ENCODE results near the gene KRTAP9-3.
"Not testable (repeated sequence)": the region's sequence is repeated elsewhere in the genome, so short reads cannot be mapped to it uniquely, and the experiment has no call there.

The KRTAP9-3 gene

DNA sequence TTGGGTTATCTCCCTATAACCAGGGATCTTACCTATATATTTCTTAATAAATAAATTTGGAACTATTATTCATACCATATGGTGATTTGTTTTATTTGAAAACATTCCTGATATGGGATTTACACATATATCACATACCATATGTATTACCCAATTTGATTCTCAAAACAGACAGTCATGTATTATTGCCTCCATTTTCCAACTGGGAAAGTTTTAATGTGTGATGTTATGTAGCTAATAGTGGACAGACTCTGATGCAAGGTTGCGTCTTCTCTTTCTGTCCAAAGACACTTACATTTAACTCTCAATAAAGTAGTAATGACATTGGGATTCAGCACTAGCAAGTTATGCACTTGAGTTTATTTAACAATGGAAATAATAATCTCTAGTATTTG lies 24.0 kb downstream of the KRTAP9-3 start:
- H3K4me3 ChIP-seq (ENCODE audit: low read depth, low read length) = no peak overlapping the region
- TF ChIP-seq, protein P1, sequence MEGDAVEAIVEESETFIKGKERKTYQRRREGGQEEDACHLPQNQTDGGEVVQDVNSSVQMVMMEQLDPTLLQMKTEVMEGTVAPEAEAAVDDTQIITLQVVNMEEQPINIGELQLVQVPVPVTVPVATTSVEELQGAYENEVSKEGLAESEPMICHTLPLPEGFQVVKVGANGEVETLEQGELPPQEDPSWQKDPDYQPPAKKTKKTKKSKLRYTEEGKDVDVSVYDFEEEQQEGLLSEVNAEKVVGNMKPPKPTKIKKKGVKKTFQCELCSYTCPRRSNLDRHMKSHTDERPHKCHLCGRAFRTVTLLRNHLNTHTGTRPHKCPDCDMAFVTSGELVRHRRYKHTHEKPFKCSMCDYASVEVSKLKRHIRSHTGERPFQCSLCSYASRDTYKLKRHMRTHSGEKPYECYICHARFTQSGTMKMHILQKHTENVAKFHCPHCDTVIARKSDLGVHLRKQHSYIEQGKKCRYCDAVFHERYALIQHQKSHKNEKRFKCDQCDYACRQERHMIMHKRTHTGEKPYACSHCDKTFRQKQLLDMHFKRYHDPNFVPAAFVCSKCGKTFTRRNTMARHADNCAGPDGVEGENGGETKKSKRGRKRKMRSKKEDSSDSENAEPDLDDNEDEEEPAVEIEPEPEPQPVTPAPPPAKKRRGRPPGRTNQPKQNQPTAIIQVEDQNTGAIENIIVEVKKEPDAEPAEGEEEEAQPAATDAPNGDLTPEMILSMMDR (IDR thresholded peaks at IDR 0.05; ENCODE audit: control insufficient read depth, extremely low read depth, insufficient read depth) = no peak
- DNase-seq (ENCODE audit: low read depth) = no peak

DNA sequence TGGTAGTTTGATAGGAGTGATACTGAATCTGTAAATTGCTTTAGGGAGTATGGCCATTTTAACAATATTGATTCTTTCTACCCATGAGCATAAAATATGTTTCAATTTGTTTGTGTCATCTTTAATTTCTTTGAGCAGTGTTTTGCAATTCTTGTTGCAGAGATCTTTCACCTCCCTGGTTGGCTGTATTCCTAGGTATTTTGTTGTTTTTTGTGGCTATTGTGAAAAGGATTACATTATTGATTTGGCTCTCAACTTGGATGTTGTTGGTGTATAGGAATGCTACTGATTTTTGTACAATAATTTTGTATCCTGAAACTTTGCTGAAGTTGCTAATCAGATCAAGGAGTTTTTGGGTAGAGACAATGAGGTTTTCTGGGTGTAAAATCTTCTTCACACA lies 26.2 kb downstream of the KRTAP9-3 start:
- TF ChIP-seq, protein P1 (IDR thresholded peaks at IDR 0.05; ENCODE audit: control insufficient read depth, extremely low read depth, insufficient read depth) = no peak
- no peak overlapping the region for H3K4me3 ChIP-seq (ENCODE audit: low read depth, low read length)
- no peak for DNase-seq (ENCODE audit: low read depth)

DNA sequence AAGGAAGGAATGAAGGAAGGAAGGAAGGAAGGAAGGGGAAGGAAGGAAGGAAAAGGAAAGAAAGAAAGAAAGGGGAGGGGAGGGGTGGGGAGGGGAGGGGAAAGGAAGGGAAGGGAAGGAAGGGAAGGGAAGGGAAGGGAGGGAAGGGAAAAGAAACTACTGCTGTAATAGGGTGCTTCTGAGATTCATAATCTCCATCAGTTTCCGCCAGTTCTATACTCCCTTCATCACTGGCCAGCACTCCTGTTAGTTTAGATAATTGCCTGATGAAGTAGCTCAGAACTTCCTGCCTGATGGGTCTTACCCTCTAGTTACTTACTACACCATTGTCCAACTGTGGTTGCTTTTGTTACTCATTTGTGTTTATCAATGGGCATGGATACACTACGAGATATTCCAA lies 31.0 kb downstream of the KRTAP9-3 start:
- no peak overlapping the region for H3K4me3 ChIP-seq (ENCODE audit: low read depth, low read length)
- no peak for DNase-seq (ENCODE audit: low read depth)
- TF ChIP-seq, protein P1 (IDR thresholded peaks at IDR 0.05; ENCODE audit: control insufficient read depth, extremely low read depth, insufficient read depth) = no peak

DNA sequence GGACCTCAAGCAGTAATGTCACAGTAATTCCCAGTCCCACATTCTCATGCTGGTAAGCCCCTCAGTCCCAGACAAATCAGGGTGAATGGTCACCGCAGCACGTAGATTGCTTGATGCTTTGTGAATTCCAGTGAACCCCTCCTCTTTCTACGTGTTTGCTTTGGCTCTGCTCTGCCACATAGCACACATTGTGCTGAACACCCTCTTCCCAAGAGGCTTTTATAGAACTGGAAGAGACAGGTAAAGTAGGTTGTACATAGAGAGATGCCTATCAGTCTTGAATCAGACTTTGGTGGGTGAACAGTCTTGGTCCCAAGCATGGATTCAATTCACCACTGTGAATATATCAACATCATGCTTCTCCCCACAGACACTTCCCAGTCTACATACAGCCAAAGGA lies 32.4 kb downstream of the KRTAP9-3 start:
- peak; percentile 21 for DNase-seq (ENCODE audit: low read depth)
- H3K4me3 ChIP-seq (ENCODE audit: low read depth, low read length) = no peak overlapping the region
- TF ChIP-seq, protein P1 (IDR thresholded peaks at IDR 0.05; ENCODE audit: control insufficient read depth, extremely low read depth, insufficient read depth) = no peak

DNA sequence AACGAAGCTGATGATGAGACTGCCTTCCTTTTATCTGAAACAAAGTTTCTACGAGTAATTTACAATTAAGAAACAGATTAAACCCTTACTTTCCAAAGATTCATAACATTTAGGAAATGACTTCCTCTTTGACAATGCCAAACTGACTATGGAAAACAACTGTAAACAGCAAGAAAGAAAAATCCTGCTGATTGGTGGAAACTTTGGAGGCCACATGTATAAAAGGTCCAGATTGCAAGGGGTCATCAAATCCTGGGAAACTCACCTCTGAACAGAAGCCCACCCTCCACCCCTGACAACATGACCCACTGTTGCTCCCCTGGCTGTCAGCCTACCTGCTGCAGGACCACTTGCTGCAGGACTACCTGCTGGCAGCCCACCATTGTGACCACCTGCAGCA lies 32.8 kb downstream of the KRTAP9-3 start, which contains the start of gene KRTAP9-6:
KRTAP9-6 (plus strand) TSS at position 301 of the 400 bp plus-strand sequence; CDS start at position 301, 0 bp downstream.
- no peak within 1 kb of the TSS for H3K4me3 ChIP-seq (ENCODE audit: low read depth, low read length)
- DNase-seq (ENCODE audit: low read depth) = no peak
- TF ChIP-seq, protein P1 (IDR thresholded peaks at IDR 0.05; ENCODE audit: control insufficient read depth, extremely low read depth, insufficient read depth) = no peak

DNA sequence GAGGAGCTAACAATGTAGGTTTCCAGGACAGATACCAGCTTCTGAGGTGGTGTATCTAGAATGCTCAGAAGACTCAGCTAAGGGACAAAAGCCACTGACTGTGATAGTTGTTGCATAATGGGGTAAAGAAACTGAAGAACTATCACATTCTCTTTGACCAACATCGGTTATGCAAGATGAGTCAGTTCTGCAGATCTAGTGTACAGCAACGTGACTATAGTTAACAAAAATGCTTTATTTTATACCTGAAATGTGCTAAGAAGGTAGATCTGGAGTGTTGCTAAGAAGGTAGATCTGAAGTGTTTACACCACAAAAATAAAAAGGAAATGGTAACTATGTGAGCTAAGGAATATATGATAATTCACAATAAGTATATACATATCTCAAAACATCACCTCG lies 35.5 kb downstream of the KRTAP9-3 start:
- H3K4me3 ChIP-seq (ENCODE audit: low read depth, low read length) = no peak overlapping the region
- no peak for DNase-seq (ENCODE audit: low read depth)
- TF ChIP-seq, protein P1 (IDR thresholded peaks at IDR 0.05; ENCODE audit: control insufficient read depth, extremely low read depth, insufficient read depth) = no peak

DNA sequence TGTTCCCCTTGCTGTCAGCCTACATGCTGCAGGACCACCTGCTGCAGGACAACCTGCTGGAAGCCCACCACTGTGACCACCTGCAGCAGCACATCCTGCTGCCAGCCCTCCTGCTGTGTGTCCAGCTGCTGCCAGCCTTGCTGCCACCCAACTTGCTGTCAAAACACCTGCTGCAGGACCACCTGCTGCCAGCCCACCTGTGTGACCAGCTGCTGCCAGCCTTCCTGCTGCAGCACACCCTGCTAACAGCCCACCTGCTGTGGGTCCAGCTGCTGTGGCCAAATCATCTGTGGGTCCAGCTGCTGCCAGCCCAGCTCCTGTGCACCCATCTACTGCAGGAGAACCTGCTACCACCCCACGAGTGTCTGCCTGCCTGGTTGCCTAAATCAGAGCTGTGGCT lies 39.1 kb downstream of the KRTAP9-3 start:
- H3K4me3 ChIP-seq (ENCODE audit: low read depth, low read length); DNase-seq (ENCODE audit: low read depth): not testable (repeated sequence)
